ENCODE results near the gene BOK.
A peak's percentile ranks its signal among the peaks of the same experiment; 100 is the strongest.

The BOK gene

GRCh38 chr2:241539616-241540374, 18.8 kb upstream of the BOK start:
- no peak for DNase-seq

GRCh38 chr2:241540401-241540770, 18.2 kb upstream of the BOK start:
- DNase-seq: no peak

- peak in 1 of 2 experiments; percentile 15 for DNase-seq
Measured at GRCh38 chr2:241540771-241541561, 17.6 kb upstream of the BOK start.

GRCh38 chr2:241541564-241542277, 16.8 kb upstream of the BOK start:
- DNase-seq: no peak

- DNase-seq: no peak
Measured at GRCh38 chr2:241542278-241542605, 16.3 kb upstream of the BOK start.

- DNase-seq: no peak
Measured at GRCh38 chr2:241545106-241545505, 13.4 kb upstream of the BOK start.

GRCh38 chr2:241545523-241546473, 12.7 kb upstream of the BOK start:
- no peak for DNase-seq

GRCh38 chr2:241546771-241547498, 11.6 kb upstream of the BOK start:
- DNase-seq: no peak

- DNase-seq: no peak
Measured at GRCh38 chr2:241547781-241548450, 10.6 kb upstream of the BOK start.

GRCh38 chr2:241548451-241548835, 10.1 kb upstream of the BOK start:
- no peak for DNase-seq

GRCh38 chr2:241550616-241551580, 7.6 kb upstream of the BOK start:
- DNase-seq: no peak

GRCh38 chr2:241551599-241551997, 6.9 kb upstream of the BOK start:
- no peak for DNase-seq

GRCh38 chr2:241551998-241552737, 6.4 kb upstream of the BOK start:
- no peak for DNase-seq

GRCh38 chr2:241553512-241553830, 5.1 kb upstream of the BOK start:
- no peak for DNase-seq

- DNase-seq: no peak
Measured at GRCh38 chr2:241553981-241554380, 4.6 kb upstream of the BOK start.

GRCh38 chr2:241554610-241555322, 3.8 kb upstream of the BOK start:
- no peak for DNase-seq

GRCh38 chr2:241555711-241556110, 2.8 kb upstream of the BOK start:
- DNase-seq: no peak

- DNase-seq: no peak
Measured at GRCh38 chr2:241556746-241557145, 1.8 kb upstream of the BOK start.
